Fibroblast of lung (primary cell): ENCODE measurements around the gene TCERG1L. TPM values are rescaled to one million over a fixed set of nuclear protein-coding genes. Genes with fewer than 3 reads are reported as not detected.

Source experiments
- DNase-seq, 2 donors: peaks; one replicate each; pipeline versions ENCODE4 v3.0.0 to v3.0.0-alpha.2; 2010; ENCODE audit warnings: low read depth in 2 of 2
- H2AFZ ChIP-seq: 2 replicates; pipeline ENCODE4 v1.5.1; 2012; ENCODE audit warnings: low read length, control low read depth, inconsistent platforms
- H3K27ac ChIP-seq: 2 replicates; pipeline ENCODE4 v1.5.1; 2011; ENCODE audit warnings: low read length, control low read depth; ENCODE audit not compliant: insufficient read depth
- H3K27me3 ChIP-seq: 2 replicates; pipeline ENCODE4 v1.5.1; 2011; ENCODE audit warnings: mild to moderate bottlenecking, low read length; ENCODE audit not compliant: control insufficient read depth, insufficient read depth
- H3K36me3 ChIP-seq: 2 replicates; pipeline ENCODE4 v1.5.1; 2011; ENCODE audit warnings: low read length; ENCODE audit not compliant: control insufficient read depth, insufficient read depth
- H3K4me1 ChIP-seq: 2 replicates; pipeline ENCODE4 v1.5.1; 2011; ENCODE audit warnings: low read length; ENCODE audit not compliant: control insufficient read depth, insufficient read depth; ENCODE audit errors: extremely low read depth
- H3K4me2 ChIP-seq: 2 replicates; pipeline ENCODE4 v1.5.1; 2011; ENCODE audit warnings: low read length, control low read depth; ENCODE audit not compliant: insufficient read depth; ENCODE audit errors: extremely low read depth
- H3K4me3 ChIP-seq, 4 experiments: fragments of 200-600 bp in 1 of 4; sonication (generic) in 1 of 4; replicated peaks in 1 of 4; 2 replicates each; pipeline ENCODE4 v1.5.1; 2011 to 2016; ENCODE audit warnings: low read length in 4 of 4, low read depth in 3 of 4, mild to moderate bottlenecking in 3 of 4, control low read depth in 2 of 4, inconsistent platforms in 1 of 4, mixed read lengths in 1 of 4; ENCODE audit not compliant: insufficient read depth in 1 of 4; ENCODE audit errors: control extremely low read depth in 1 of 4
- H3K79me2 ChIP-seq: 2 replicates; pipeline ENCODE4 v1.5.1; 2012; ENCODE audit warnings: mild to moderate bottlenecking, low read length, inconsistent platforms; ENCODE audit not compliant: control insufficient read depth, insufficient read depth
- H3K9ac ChIP-seq: 2 replicates; pipeline ENCODE4 v1.5.1; 2011; ENCODE audit warnings: mild to moderate bottlenecking, low read length, control low read depth; ENCODE audit not compliant: insufficient read depth
- H3K9me3 ChIP-seq: 2 replicates; pipeline ENCODE4 v1.5.1; 2012; ENCODE audit warnings: low read depth, low read length; ENCODE audit not compliant: control insufficient read depth, insufficient read depth
- H4K20me1 ChIP-seq: 2 replicates; pipeline ENCODE4 v1.5.1; 2011; ENCODE audit warnings: low read length; ENCODE audit not compliant: control insufficient read depth, insufficient read depth; ENCODE audit errors: extremely low read depth
- CTCF ChIP-seq, 2 donors: IDR thresholded peaks in 1 of 2; conservative IDR thresholded peaks in 1 of 2; 1 replicate in 1 of 2; 2 replicates in 1 of 2; pipeline ENCODE4 v1.5.1; 2011 to 2012; ENCODE audit warnings: low read length in 2 of 2, control low read depth in 1 of 2, inconsistent platforms in 1 of 2, low read depth in 1 of 2, mild to moderate bottlenecking in 1 of 2
- EZH2 ChIP-seq: IDR thresholded peaks from 2 replicates; pipeline ENCODE4 v1.5.1; 2012; ENCODE audit warnings: low read length, control low read depth, mild to moderate bottlenecking; ENCODE audit errors: missing control alignments
- polyA plus RNA-seq, 2 donors: library from polyadenylated mRNA; depleted of rRNA in 1 of 2; stranded (reverse) in 1 of 2; unstranded in 1 of 2; fragments of >200 nt; gene quantifications; 2 replicates each; pipeline ENCODE4 v1.2.1, GENCODE V29; 2011 to 2012; ENCODE audit warnings: missing spikeins in 1 of 2
- total RNA-seq: library from RNA; depleted of rRNA; stranded (reverse); fragments of >200 nt; gene quantifications from 2 replicates; pipeline ENCODE4 v1.2.1, GENCODE V29; 2014

TCERG1L gene
- total and polyA plus RNA-seq, 2 donors (not counting 1 experiment from before 2014, with no cell fraction given) = 0.02 TPM; not detected in 1

GRCh38 chr10:131272897-131273451 lies 38.5 kb downstream of the TCERG1L start:
- Histone ChIP-seq H3K4me2 (no peak overlapping the region), H3K9me3 (no peaks in the 10 kb centered on the region), H3K27ac (no peak overlapping the region), H3K27me3 (no peaks in the 10 kb centered on the region), H3K36me3 (no peaks in the 10 kb centered on the region), H3K4me1 (no peaks in the 10 kb centered on the region), H4K20me1 (no peaks in the 10 kb centered on the region), H3K4me3 (no peak overlapping the region), H3K9ac (no peak overlapping the region), H2AFZ (no peak overlapping the region), H3K79me2 (no peaks in the 10 kb centered on the region)
- no peak for DNase-seq
- TF ChIP-seq EZH2 (no peak), CTCF (conservative IDR thresholded peaks at IDR 0.05 in 1 of 2, IDR thresholded peaks at IDR 0.05 in 1 of 2; ENCODE audit: low read depth in 1 of 2, low read length in 2 of 2) (no peak)

- no peaks in the 10 kb centered on the region for H3K27me3 ChIP-seq
- no peak overlapping the region for H3K27ac ChIP-seq
- H2AFZ ChIP-seq = no peak overlapping the region
- H3K4me1 ChIP-seq = no peaks in the 10 kb centered on the region
- H3K79me2 ChIP-seq = no peaks in the 10 kb centered on the region
- no peaks in the 10 kb centered on the region for H3K36me3 ChIP-seq
- no peak for DNase-seq
- H3K4me3 ChIP-seq = no peak overlapping the region
- no peak overlapping the region for H3K9ac ChIP-seq
- TF ChIP-seq EZH2 (no peak), CTCF (conservative IDR thresholded peaks at IDR 0.05 in 1 of 2, IDR thresholded peaks at IDR 0.05 in 1 of 2; ENCODE audit: low read depth in 1 of 2, low read length in 2 of 2) (no peak)
- no peaks in the 10 kb centered on the region for H4K20me1 ChIP-seq
- no peaks in the 10 kb centered on the region for H3K9me3 ChIP-seq
- no peak overlapping the region for H3K4me2 ChIP-seq
Measured at GRCh38 chr10:131271966-131272365, 39.6 kb downstream of the TCERG1L start.

GRCh38 chr10:131271195-131271880 lies 40.2 kb downstream of the TCERG1L start:
- no peak overlapping the region for H3K4me3 ChIP-seq
- H3K27ac ChIP-seq = no peak overlapping the region
- no peak for DNase-seq
- H3K79me2 ChIP-seq = no peaks in the 10 kb centered on the region
- TF ChIP-seq EZH2 (no peak), CTCF (conservative IDR thresholded peaks at IDR 0.05 in 1 of 2, IDR thresholded peaks at IDR 0.05 in 1 of 2; ENCODE audit: low read depth in 1 of 2, low read length in 2 of 2) (no peak)
- H2AFZ ChIP-seq = no peak overlapping the region
- no peaks in the 10 kb centered on the region for H3K9me3 ChIP-seq
- no peaks in the 10 kb centered on the region for H3K4me1 ChIP-seq
- no peaks in the 10 kb centered on the region for H3K27me3 ChIP-seq
- no peaks in the 10 kb centered on the region for H3K36me3 ChIP-seq
- no peaks in the 10 kb centered on the region for H4K20me1 ChIP-seq
- H3K4me2 ChIP-seq = no peak overlapping the region
- no peak overlapping the region for H3K9ac ChIP-seq
